ENCODE measurements around the gene BLOC1S1. TPM values are rescaled to one million over a fixed set of nuclear protein-coding genes. Genes with fewer than 3 reads are reported as not detected.

Gene BLOC1S1
- polyA plus RNA-seq (2013, experiment 1 of 2; ENCODE audit: insufficient read length) = 95.3 TPM
- 93.6 TPM for polyA plus RNA-seq (2013, experiment 2 of 2; ENCODE audit: insufficient read length)

- DNase-seq = peak; percentile 97
Observed at GRCh38 chr12:55715833-55716581, at the start of gene BLOC1S1. Gene BLOC1S1, plus strand, starts transcription at chr12:55716046. Its CDS starts 6 bp downstream, at chr12:55716052.

- no peak for DNase-seq
Observed at GRCh38 chr12:55666508-55666907, 49.3 kb upstream of the BLOC1S1 start.

GRCh38 chr12:55670276-55670675, 45.6 kb upstream of the BLOC1S1 start:
- DNase-seq = no peak

- no peak for DNase-seq
Observed at GRCh38 chr12:55671746-55672145, 44.1 kb upstream of the BLOC1S1 start.

- DNase-seq = no peak
Observed at GRCh38 chr12:55673638-55674037, 42.2 kb upstream of the BLOC1S1 start.

DNA sequence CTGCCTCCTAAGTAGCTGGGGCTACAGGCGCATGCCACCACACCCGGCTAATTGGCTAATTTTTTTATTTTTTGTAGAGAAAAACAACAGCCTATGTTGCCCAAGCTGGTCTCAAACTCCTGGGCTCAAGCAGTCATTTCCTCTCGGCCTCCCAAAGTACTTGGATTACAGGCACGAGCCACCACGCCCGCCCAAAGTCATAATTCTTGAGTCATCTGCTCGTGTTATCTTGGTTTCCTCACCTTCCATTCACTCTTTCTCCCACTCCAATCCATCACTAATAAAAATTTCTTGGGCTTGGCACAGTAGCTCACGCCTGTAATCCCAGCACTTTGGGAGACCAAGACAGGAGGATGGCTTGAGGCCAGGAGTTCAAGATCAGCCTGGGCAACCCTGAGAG, 40.2 kb upstream of the BLOC1S1 start:
- DNase-seq = no peak

- no peak for DNase-seq
Observed at GRCh38 chr12:55676707-55677106, 39.1 kb upstream of the BLOC1S1 start.

GRCh38 chr12:55679691-55680090, 36.2 kb upstream of the BLOC1S1 start:
- no peak for DNase-seq

DNA sequence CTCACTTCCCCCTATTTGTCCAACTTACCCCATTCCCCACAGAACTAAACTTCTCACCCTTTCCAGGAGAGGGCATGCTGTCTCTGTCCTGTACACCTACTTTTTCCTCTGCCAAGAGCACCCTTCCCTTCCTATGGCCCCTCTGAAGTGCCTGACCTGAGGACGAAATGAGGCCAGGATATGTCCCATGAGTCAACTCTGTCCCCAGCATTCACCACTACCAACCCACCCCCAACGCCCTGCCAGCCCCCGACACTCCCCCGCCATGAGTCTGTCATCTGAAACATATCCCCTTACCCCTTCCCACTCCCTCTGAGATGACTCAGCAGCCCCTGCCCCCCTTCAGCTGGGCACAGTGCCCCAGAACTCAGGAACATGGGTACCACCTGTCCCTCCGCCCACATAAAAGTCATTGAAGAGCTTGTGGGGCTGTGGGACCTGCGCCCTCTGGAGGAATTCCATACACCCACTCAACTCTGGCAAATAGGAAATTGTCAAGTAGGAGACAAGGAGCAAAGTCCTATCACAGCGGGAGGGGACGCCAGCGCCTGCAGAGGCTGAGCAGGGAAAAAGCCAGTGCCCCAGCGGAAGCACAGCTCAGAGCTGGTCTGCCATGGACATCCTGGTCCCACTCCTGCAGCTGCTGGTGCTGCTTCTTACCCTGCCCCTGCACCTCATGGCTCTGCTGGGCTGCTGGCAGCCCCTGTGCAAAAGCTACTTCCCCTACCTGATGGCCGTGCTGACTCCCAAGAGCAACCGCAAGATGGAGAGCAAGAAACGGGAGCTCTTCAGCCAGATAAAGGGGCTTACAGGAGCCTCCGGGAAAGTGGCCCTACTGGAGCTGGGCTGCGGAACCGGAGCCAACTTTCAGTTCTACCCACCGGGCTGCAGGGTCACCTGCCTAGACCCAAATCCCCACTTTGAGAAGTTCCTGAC, 34.4 kb upstream of the BLOC1S1 start:
- peak; percentile 71 for DNase-seq

GRCh38 chr12:55682087-55682796, 33.6 kb upstream of the BLOC1S1 start:
- no peak for DNase-seq

- DNase-seq = no peak
Observed at GRCh38 chr12:55683676-55684075, 32.2 kb upstream of the BLOC1S1 start.

DNA sequence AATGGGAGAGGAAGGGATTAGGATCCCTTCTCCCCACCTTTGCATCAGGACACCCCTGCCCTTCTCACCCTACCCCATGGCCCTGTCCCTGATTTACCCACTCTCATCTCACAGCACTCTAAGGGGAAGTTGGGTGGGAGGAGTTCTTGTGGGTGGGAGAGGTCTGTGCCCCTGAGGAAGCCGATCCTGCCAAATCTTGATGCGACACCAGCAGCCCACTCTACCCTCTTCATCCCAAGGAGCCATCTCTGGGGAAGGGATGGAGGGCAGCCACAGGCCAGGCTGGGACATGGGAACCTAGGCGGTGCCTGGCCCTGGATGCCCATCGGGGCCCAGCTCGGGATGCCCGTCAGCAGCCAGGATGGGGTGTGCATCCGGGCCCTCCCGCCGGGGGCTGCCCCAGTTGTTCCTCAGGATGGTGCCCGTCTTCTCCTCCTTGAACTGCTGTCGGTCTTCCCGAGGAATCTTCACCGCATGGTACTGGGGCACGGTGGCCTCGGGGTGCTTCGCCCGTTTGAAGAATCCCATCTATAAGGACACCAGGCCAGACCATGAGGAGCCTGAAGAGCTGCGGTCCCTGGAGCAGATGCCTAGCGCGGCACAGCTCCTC, 31.0 kb upstream of the BLOC1S1 start:
- DNase-seq = no peak

DNA sequence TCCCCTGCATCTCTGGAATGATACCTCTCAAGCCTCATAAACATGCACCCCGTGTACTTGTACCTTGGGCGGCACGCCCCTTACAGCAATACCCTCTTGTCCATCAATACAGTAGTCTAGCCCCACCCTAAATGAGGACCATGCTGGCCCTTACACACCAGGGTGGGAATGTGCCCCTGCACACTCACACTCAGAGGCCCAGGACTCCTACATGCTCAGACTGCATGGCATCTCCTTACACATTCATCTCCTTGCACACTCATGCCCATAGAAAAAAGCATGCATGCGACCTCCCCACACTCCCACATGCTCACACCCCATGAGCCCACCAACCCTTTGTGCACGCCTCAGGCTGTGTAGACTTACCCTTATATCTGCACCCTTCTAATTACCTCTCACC, 30.2 kb upstream of the BLOC1S1 start:
- no peak for DNase-seq

DNA sequence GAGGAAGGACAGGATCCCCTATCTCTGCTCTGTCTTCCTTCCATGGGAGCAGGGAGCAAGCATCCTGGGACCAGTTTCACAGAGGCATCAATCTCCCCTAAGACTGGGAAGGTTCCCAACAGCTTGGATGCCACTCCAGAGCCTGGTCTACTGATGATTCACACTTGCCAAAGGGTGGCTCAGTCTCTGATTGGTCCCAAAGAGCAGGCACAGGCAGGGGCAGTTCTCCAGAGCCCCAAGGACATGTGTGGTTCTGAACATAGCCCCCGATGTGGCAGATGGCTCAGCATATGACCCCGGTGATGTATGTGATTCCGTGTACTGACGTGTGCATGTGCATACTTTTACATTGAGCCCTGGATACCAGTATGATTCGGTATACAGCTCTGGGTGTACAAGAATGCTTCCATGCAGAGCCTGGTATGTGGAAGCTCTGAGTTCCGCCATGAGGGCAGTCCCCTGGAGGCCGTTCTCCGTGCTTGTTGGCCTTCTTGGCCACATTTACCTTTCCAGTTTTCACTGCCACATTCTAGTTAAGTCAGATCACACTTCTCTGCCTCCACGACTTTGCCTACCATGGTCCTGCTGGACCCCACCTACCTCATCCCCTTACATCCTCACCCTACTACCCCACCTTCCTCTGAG, 29.4 kb upstream of the BLOC1S1 start:
- no peak for DNase-seq

DNA sequence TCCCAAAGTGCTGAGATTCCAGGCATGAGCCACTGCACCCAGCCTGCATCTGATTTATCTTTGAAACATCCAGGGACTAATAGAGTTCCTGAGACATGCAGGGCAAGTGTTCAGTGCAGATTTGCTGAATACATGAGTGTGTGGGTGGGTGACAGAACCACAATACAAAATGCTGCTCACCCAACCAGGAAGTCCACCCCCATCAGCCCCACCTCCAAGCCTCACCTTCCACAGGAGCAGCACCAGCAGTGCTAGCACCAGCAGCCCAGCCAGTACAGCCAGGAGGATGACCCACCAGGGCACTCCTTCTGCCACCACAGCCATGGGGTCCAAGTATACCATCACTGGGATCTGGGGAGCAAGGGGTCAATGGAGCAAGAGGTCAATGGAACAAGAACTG, 28.1 kb upstream of the BLOC1S1 start:
- no peak for DNase-seq

- DNase-seq = no peak
Observed at GRCh38 chr12:55688716-55689655, 26.9 kb upstream of the BLOC1S1 start.

GRCh38 chr12:55692631-55693322, 23.1 kb upstream of the BLOC1S1 start:
- DNase-seq = no peak

DNA sequence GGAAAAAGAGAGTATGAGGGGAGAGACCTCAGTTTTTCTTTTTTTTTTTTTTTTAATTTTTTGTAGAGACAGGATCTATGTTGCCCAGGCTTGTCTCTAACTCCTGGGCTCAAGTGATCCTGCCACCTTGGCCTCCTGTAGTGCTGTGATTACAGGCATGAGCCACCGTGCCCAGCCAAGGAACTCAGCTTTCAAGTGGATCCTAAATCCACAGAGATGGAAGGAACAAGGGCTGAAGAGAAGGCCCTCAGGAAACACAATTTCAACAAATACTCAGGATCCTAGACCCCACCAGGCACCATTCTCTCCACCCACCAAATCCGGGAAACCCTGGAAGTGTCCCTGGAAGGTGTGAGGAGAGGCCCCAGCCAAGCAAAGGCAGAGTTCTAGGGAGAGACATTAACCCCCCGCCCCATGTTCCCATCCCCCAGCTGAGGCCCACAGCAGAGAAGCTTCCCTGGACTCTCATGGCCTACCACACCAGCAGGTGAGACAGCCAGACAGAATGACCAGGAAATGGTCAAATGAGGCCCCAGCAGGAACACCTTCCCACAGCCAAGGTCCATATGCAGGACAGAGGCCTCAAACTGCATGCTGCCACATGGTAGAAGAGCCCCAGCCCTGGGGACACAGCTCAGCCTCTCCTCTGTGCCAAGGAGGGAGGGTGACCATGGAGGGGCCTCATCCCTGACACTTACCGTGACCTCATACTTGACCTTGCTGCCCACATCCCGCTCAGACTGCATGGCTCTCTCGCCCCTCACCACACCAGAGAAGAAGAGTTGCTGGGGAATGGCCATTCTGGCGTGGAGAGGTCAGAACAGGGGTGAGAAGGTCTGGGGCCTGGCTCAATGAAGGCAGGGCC, 22.3 kb upstream of the BLOC1S1 start:
- no peak for DNase-seq

DNA sequence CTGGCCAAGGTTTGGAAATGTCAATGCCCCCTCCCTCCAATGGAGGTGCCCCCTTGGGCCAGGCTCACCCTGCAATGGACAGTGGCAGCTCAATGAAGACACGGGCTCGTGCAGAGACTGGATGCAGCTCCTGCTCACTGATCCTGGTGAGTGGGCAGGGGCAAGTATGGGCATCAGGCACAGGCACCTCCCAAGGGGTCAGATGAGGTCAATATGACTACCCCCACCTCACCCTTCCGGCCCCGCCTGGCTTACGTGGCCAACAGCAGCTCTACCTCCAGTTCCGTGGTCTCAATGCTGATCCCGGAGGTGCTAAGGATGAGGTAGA, 21.7 kb upstream of the BLOC1S1 start:
- DNase-seq = no peak

Data from fibroblast of skin of scalp (primary cell).